Right ventricle myocardium inferior (tissue), 1 donor: Measurements from ENCODE around the gene CITED1. TPM values are rescaled to one million over a fixed set of nuclear protein-coding genes. Genes with fewer than 3 reads are reported as not detected.

Experiments
- ATAC-seq: fragments of 200-7000 bp; cut with Tn5 transposase; one replicate; pipeline ENCODE4 v1.9.1; 2020; ENCODE audit warnings: mild to moderate bottlenecking, moderate library complexity
- DNase-seq: peaks from one replicate; pipeline ENCODE4 v3.0.0; 2021; ENCODE audit errors: missing footprints
- intact Hi-C: fragments of 100-400 bp; cut with DNase I; formaldehyde crosslinking; loops from one replicate; pipeline ENCODE4 v1.11.0; 2022
- total RNA-seq: library from RNA; stranded (reverse); fragmentation: NEBNext Ultra II Directional; extraction: Animal tissue kit (Norgen Biotek cat#: 25700); gene quantifications from one replicate; pipeline ENCODE4 v1.2.1, GENCODE V29; 2021
- donor health status: DM: no; HTN: yes; CAD: no; lungs with severe emphysema.

CITED1 gene
- total RNA-seq, 1 donor from 2014 or later, result not detected

- ATAC-seq (no peak), DNase-seq (no peak)
- intact Hi-C loops, result loop anchor here (5.0 to 10.0 kb wide), 2 partner anchors 34 to 272 kb away; no protein-coding TSS in a partner anchor
Measured at GRCh38 chrX:72276478-72276953, 29.2 kb downstream of the CITED1 start.

- no peak for ATAC-seq
- DNase-seq, result no peak
- intact Hi-C loops, result loop anchor here (10.0 kb wide), 1 partner anchor 270 kb away; no protein-coding TSS in a partner anchor
Measured at GRCh38 chrX:72274526-72274925, 31.2 kb downstream of the CITED1 start.

- no peak for DNase-seq
- no peak for ATAC-seq
- intact Hi-C loops, result loop anchor here (10.0 kb wide), 1 partner anchor 269 kb away; no protein-coding TSS in a partner anchor
Measured at GRCh38 chrX:72273718-72274117, 32.0 kb downstream of the CITED1 start.

- intact Hi-C loops, result loop anchor here (10.0 kb wide), 1 partner anchor 268 kb away; no protein-coding TSS in a partner anchor
- DNase-seq, result no peak
Measured at GRCh38 chrX:72272868-72273267, 32.8 kb downstream of the CITED1 start.

GRCh38 chrX:72271812-72272211 lies 33.9 kb downstream of the CITED1 start:
- ATAC-seq, result no peak
- intact Hi-C loops, result loop anchor here (10.0 kb wide), 1 partner anchor 267 kb away; no protein-coding TSS in a partner anchor
- DNase-seq, result no peak

More at GRCh38 chrX:72272868-72273267, 32.8 kb downstream of the CITED1 start:
- no peak for ATAC-seq

- no peak for ATAC-seq
- intact Hi-C loops, result loop anchor here (10.0 kb wide), 1 partner anchor 266 kb away; no protein-coding TSS in a partner anchor
- no peak for DNase-seq
Measured at GRCh38 chrX:72271091-72271788, 34.5 kb downstream of the CITED1 start.

GRCh38 chrX:72270316-72270866 lies 35.3 kb downstream of the CITED1 start:
- DNase-seq (no peak), ATAC-seq (no peak)
- intact Hi-C loops, result loop anchor here (10.0 kb wide), 1 partner anchor 266 kb away; no protein-coding TSS in a partner anchor

- DNase-seq (no peak), ATAC-seq (no peak)
- intact Hi-C loops, result loop anchor here (10.0 kb wide), 1 partner anchor 265 kb away; no protein-coding TSS in a partner anchor
Measured at GRCh38 chrX:72269671-72270251, 36.0 kb downstream of the CITED1 start.

- ATAC-seq (no peak), DNase-seq (no peak)
- intact Hi-C loops, result no loop called here
Measured at GRCh38 chrX:72268597-72269365, 36.9 kb downstream of the CITED1 start.

GRCh38 chrX:72265263-72265662 lies 40.5 kb downstream of the CITED1 start:
- ATAC-seq, result no peak
- no peak for DNase-seq
- intact Hi-C loops, result no loop called here

- ATAC-seq, result no peak
- intact Hi-C loops, result no loop called here
- no peak for DNase-seq
Measured at GRCh38 chrX:72262077-72262476, 43.6 kb downstream of the CITED1 start.

GRCh38 chrX:72260448-72260847 lies 45.3 kb downstream of the CITED1 start:
- ATAC-seq, result no peak
- no peak for DNase-seq
- intact Hi-C loops, result no loop called here

- intact Hi-C loops, result no loop called here
- ATAC-seq (no peak), DNase-seq (no peak)
Measured at GRCh38 chrX:72258174-72258573, 47.5 kb downstream of the CITED1 start.

GRCh38 chrX:72255864-72256263 lies 49.9 kb downstream of the CITED1 start:
- ATAC-seq, result no peak
- no peak for DNase-seq
- intact Hi-C loops, result no loop called here

GRCh38 chrX:72255445-72255844 lies 50.3 kb downstream of the CITED1 start:
- DNase-seq (no peak), ATAC-seq (no peak)
- intact Hi-C loops, result no loop called here

- intact Hi-C loops, result no loop called here
- no peak for DNase-seq
- no peak for ATAC-seq
Measured at GRCh38 chrX:72254816-72255215, 50.9 kb downstream of the CITED1 start.

GRCh38 chrX:72253686-72254085 lies 52.0 kb downstream of the CITED1 start:
- DNase-seq (no peak), ATAC-seq (no peak)
- intact Hi-C loops, result no loop called here
